Fibroblast of mammary gland (primary cell): Measurements from ENCODE around the gene SP140L.
A peak's percentile ranks its signal among the peaks of the same experiment; 100 is the strongest.
"Not testable (repeated sequence)": the region's sequence is repeated elsewhere in the genome, so short reads cannot be mapped to it uniquely, and the experiment has no call there.

Source experiments
- DNase-seq: peaks from one replicate; pipeline ENCODE4 v3.0.0-alpha.2; 2010; ENCODE audit warnings: low read depth
- H3K4me3 ChIP-seq: 2 replicates; pipeline ENCODE4 v1.5.1; 2011; ENCODE audit warnings: low read depth, mild to moderate bottlenecking, low read length, moderate library complexity; ENCODE audit not compliant: control insufficient read depth
- TF ChIP-seq, protein P1 (sequence below): conservative IDR thresholded peaks from 2 replicates; pipeline ENCODE4 v1.5.1; 2011; ENCODE audit warnings: low read depth, low read length, inconsistent platforms; ENCODE audit not compliant: control insufficient read depth, insufficient read depth

The SP140L gene

DNA sequence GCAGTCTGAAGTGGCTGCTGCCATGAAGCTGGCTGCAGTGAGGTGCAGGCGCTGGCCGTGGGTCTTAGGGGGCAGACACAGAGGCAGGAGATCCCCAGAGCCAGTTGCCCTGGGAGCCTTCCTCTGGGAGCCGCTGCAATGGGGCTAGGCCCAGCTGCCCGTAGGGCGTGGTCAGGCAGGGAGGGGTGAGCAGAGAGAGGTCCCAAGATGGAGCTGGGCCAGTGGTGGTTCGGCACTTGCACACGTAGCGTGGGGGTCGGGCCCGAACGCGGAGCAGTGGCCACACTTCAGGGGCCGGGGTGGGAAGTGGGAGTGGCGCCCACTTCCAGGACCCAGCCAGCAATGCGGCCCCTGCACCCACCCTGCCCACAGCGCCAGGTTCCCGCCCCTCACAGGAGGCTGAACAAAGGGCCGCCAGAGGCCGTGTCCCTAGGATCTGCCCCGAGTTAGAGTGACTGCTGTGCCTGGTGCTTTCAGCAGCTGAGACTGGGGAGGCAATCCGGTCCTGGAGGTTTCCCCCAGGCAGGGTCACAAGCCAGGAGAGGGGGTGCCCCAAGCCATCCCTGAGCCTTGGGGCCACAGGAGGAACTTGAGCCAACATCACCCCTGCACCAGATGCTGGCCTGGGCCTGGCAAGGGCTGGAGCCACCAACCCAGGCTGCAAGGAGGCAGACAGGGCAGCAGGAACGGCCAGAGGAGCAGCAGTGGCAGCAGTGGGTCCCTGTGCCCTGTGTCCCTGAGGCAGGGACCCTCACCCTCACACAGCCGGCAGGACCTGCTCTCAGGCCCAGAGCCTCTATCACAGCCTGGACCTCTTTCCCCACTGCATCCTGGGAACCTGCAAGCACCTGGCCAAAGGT is 21.3 kb upstream of the SP140L start:
- TF ChIP-seq, protein P1, sequence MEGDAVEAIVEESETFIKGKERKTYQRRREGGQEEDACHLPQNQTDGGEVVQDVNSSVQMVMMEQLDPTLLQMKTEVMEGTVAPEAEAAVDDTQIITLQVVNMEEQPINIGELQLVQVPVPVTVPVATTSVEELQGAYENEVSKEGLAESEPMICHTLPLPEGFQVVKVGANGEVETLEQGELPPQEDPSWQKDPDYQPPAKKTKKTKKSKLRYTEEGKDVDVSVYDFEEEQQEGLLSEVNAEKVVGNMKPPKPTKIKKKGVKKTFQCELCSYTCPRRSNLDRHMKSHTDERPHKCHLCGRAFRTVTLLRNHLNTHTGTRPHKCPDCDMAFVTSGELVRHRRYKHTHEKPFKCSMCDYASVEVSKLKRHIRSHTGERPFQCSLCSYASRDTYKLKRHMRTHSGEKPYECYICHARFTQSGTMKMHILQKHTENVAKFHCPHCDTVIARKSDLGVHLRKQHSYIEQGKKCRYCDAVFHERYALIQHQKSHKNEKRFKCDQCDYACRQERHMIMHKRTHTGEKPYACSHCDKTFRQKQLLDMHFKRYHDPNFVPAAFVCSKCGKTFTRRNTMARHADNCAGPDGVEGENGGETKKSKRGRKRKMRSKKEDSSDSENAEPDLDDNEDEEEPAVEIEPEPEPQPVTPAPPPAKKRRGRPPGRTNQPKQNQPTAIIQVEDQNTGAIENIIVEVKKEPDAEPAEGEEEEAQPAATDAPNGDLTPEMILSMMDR, result no peak
- DNase-seq, result no peak
- H3K4me3 ChIP-seq, result no peak overlapping the region

DNA sequence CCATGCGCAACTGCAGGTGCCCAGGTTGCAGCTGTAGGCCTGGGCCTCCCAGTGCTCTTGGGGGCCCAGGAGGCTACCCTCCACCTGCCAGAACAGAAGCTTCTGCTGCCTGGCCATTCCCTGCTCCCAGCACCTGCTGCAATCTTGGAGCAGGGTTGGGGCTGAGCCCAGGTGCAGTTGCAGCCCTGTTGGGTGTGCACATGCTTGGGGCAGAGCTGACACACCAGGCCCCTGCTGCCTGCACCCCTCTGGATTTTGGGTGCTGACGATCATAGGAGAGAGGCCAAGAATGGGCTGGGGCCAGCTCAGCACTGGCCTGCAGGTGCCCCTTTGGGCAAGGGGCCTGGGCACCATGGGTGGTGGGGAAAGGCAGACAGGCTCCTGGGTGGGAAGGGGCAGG is 20.5 kb upstream of the SP140L start:
- no peak overlapping the region for H3K4me3 ChIP-seq
- TF ChIP-seq, protein P1, result no peak
- no peak for DNase-seq

DNA sequence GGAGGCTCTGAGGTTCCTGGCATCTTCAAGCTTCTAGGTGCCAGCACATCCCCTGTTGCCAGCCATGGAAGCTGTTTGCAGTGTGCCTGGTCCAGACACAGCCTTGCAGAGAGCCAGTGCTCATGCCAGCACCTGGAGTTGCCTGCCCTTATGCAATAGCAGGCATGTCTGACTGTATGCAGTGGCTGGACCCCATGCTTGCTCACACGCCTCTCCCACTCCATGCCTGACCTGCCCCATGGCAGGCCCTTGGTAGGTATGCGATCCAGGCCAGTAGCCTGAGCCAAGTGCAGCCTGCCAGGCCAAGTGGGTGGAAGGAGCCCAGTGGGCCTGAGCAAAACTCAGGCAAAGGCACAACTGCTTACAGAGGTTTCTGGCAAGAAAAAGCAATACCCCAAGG is 19.5 kb upstream of the SP140L start:
- TF ChIP-seq, protein P1, result no peak
- H3K4me3 ChIP-seq, result no peak overlapping the region
- no peak for DNase-seq

DNA sequence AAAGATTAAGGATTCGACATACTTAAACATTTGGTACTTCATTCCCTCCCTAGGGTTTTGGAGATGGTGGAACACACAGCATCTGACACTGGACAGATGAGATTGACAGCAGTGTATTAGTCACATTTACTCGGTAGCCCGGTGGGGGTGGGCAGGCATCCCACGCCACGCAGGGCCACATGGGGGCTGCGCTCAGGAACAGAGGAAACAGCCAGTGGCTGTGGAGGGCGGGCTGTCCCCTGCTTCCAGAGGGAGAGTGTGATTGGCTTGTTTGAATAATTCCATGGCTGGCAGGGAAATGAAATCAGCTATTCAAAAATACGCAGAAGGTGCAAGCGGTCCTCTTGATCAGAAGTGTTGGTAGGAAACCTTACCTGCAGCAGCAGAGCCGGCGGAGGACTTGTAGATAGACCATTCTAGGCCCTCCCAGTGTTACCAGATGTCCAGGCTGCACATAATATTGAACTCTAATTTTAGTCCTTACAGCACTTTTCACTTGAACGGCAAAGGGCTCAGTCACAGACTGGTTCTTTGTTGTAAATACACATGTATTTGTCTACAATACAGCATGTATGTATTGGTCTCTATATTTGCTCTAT is 18.5 kb upstream of the SP140L start:
- DNase-seq, result no peak
- no peak overlapping the region for H3K4me3 ChIP-seq
- TF ChIP-seq, protein P1, result no peak

DNA sequence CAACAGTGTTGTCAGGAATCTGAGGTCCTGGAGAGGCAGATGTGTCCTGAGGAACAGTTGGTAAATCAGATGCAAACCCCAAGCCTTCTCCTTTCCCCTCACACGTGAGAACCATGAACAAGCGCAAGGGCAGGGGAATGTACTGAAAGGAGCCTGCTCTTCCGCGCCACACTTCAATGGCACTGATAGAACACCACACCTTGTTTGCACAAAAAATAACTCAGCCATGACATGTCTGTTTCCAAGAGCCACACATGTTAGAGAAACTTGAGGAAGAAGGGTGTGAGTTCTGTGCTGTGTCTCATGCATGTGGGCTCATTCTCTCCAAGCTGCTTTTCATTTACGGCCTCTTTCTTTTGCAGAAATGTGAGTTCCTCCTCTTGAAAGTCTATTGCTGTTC is 16.2 kb upstream of the SP140L start:
- not testable (repeated sequence) for H3K4me3 ChIP-seq, DNase-seq

DNA sequence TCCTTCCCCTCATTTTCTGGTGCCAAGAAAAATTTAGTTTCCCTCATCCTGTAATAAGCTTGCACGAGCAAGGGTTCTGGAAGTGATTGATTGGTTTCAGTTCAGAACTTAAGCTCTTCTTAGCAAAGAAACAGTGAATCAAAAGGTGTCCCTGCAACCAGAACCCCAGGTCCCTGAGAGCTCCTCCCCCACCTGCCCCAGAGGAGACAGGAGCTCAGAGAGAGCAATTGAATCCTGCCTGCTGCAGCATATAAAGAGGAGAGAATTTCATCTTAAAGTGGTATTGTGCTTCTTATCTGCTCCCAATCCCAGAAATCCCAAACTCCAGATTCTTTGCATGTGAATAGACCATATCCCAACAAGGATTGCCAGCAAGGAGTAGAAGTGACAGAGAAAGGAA is 15.4 kb upstream of the SP140L start:
- not testable (repeated sequence) for DNase-seq, H3K4me3 ChIP-seq

DNA sequence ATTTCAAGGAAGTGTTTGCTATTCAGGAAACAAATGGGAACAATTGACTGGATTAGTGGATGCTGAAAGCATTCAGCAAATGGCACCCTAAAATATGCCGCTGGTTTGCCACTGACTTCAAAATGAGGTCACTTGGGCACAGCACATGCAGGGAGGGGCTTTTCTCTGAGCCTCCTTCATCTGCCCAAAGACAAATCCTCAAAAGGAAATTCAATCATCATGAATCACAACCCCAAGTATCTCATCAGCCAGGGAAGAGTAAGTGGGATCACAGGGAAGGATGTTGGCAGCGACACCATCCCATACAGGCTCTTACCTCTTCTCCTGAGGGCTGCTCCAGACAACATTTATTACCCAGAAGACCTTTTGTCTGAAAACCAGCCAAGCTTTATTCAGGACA is 14.4 kb upstream of the SP140L start:
- TF ChIP-seq, protein P1, result no peak
- peak; percentile 42 for DNase-seq
- H3K4me3 ChIP-seq, result no peak overlapping the region
